ENCODE measurements around the gene CDC45.
"Not testable (repeated sequence)": the region's sequence is repeated elsewhere in the genome, so short reads cannot be mapped to it uniquely, and the experiment has no call there.

CDC45 gene

DNA sequence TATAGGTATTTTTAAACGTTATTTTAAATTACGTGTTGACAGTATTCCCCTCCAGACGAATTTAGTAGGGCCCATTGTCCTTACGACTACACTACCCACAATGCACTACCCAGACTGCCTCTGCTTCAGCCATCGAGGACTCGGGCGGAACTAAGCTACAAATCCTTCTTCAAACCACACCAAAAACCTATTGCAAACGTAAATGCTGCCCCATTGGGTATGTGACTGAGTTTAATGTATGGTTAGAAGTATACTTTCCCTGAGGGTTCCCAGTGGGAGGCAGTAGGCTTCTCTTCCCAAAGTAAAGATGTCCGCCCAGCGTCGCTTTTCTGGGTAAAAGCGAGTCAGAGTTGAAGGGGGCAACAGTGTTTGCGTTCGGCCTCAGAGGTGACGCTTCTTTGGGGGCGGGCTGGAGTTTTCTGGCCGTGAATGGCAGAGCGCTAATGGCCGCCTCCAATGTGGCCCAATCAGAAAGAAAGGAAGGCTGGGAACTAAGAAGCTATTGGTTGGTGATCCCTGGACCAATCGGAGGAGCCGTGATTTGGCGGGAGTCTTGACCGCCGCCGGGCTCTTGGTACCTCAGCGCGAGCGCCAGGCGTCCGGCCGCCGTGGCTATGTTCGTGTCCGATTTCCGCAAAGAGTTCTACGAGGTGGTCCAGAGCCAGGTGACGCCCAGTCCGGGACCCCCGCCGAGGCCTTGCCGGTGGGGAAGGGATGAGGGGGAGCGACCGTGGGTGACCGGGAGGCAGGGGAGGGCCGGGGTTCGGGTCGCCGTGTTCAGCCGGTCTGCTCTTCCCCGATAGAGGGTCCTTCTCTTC lies at the start of gene CDC45:
TSS of gene CDC45 (plus strand) at position 566 of the 818 bp plus-strand sequence. CDS start at position 615, 49 bp downstream.
- DNase-seq (ENCODE audit: low read depth, low spot score): peak; percentile 96

DNA sequence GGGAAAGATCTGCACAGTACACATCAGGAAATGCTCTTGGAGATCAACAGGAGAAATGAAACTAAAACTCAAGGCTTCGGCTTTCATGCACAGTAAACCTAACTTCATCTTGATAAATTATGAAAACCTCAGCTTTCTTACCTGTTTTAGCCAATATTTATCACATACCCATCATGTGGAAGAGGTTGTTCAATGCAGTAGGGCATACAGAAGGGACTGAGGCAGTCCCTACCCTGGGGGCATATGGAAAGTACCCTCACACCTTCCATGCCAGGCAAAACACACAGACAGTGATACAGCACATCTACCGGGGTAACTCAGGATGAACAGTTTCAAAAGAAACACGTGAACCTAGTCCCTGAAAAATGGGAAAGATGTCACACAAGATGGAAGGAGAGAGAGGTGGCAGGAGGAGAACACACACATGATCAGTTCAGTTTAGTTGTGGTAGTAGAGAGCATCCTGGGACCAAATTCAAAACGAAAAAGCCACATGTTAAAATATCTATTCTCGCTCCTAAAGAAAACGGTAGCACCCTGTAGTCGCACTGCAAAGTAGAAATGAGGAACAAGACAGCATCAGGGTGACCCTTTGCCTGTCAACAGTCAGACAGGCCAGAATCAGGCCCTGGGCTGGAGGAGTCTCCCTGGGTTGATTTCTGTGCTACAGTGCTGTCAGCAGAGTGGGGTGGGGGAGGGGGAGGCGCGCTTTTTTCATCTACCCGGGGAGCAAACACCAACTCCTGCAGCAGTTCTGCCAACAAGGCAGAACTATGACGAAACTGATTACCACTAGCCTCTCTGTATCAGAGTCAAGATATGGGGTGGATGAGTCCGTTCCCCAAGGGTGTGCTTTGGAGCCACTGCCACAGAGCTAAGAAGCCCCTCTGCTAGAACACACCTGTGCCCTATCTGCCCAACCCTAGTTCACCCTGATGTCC lies 49.5 kb upstream of the CDC45 start:
- no peak for DNase-seq (ENCODE audit: low read depth, low spot score)

DNA sequence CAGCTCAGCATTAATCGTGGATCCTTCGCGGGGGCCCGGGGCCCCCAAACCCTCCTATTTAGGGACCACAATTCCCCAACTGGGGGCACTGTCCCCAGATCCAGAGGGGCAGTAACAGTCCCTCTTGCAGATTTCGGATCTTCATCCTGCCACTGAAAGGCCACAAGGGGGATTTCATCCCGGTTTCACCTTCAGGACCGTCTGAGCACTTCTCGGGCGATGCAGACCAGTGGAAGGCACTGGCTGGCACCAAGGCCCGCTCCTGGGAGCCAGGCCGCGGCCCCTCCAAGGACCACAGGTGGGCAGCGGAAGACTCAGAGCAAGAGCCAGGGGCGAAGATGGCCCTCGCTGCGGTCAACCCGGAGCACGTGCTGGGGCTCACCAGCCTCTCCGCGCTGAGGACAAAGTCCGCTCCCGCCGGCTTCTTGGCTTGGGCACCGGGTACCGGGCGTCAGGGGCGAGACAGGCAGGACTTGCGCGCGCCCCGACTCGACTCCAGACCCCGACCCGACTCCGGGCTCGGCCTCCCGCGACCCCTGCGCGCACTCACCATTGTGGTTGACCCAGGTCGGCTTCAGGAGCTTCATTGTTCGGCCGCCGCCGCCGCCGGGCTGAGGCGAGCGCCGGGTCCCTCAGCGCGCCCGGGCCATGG lies 48.7 kb upstream of the CDC45 start:
- DNase-seq (ENCODE audit: low read depth, low spot score): no peak

DNA sequence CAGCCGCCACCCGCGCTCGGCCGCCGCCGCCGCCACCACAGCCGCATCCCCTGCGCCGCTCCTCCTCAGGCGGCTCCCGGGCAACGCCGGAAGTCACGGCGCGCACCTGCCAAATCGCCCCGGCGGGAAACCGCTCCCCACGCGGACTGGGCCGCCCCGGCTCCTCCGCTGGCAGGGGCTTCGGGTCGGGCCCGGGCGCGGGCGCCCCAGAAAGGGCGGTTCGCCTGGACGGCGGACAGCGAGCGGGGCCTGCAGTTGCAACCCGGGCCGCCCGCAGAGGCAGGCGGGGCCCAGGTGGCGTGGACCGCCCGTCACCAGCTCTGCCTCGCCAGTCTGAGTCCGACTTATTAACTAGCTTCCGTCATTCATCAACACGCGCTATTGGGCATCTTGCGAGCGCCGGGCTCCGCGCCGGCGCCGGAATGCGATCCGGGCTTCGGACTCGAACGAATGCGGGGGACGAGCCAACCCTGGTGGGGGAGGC lies 48.0 kb upstream of the CDC45 start, which contains the start of gene HIRA:
TSS of gene HIRA (minus strand) at position 85 of the 484 bp plus-strand sequence. CDS start 257 bp downstream, outside the sequence.
- no peak for DNase-seq (ENCODE audit: low read depth, low spot score)

GRCh38 chr22:19432133-19432851 lies 47.4 kb upstream of the CDC45 start, which contains the start of gene MRPL40:
TSS of gene MRPL40 (plus strand) at chr22:19432545. CDS start at chr22:19432555, 10 bp downstream.
- DNase-seq (ENCODE audit: low read depth, low spot score): peak; percentile 69

DNA sequence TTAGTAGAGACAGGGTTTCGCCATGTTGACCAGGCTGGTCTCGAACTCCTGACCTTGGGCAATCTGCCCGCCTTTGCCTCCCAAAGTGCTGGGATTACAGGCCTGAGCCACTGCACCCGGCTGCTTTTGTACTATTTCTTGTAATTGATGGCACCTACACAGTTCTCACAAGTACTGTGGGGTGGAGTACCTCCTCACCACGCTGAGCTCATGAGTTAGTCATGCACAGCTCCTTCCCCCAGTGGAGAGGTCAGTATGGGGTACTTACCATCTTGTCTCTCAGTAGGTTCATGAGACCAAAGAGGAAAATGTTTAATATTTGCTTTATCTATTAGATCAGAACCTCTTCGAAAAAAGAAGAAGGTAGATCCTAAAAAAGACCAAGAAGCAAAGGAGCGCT lies 45.3 kb upstream of the CDC45 start:
- no peak for DNase-seq (ENCODE audit: low read depth, low spot score)

- DNase-seq (ENCODE audit: low read depth, low spot score): no peak
Measured at GRCh38 chr22:19434829-19435580, 44.7 kb upstream of the CDC45 start.

DNA sequence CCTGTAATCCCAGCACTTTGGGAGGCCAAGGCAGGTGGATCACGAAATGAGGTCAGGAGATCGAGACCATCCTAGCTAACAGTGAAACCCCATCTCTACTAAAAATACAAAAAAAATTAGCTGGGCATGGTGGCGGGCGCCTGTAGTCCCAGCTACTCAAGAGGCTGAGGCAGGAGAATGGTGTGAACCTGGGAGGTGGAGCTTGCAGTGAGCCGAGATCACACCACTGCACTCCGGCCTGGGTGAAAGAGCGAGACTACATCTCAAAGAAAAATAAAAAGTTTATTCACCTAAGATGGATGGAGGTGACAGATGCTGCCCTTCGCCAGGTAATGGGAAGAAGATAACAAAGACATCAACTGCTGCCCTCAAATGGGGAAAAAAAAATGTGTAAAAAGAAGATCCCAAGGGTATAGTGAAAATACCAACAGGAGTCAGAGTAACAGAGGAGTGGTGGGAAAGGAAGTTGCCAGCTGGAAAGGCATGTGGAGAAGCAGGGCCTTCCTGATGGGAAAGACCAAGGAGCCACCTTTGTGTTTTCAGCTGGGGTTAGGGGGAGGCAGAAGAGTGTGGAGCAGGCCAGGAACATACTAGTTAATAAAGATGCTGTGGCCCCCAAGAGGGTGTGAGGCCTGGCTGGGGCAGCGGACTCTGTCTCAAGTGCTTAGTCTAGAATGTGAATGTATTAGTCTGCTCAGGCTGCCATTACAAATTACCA lies 43.1 kb upstream of the CDC45 start:
- DNase-seq (ENCODE audit: low read depth, low spot score): not testable (repeated sequence)

GRCh38 chr22:19438298-19438697 lies 41.4 kb upstream of the CDC45 start:
- no peak for DNase-seq (ENCODE audit: low read depth, low spot score)

DNA sequence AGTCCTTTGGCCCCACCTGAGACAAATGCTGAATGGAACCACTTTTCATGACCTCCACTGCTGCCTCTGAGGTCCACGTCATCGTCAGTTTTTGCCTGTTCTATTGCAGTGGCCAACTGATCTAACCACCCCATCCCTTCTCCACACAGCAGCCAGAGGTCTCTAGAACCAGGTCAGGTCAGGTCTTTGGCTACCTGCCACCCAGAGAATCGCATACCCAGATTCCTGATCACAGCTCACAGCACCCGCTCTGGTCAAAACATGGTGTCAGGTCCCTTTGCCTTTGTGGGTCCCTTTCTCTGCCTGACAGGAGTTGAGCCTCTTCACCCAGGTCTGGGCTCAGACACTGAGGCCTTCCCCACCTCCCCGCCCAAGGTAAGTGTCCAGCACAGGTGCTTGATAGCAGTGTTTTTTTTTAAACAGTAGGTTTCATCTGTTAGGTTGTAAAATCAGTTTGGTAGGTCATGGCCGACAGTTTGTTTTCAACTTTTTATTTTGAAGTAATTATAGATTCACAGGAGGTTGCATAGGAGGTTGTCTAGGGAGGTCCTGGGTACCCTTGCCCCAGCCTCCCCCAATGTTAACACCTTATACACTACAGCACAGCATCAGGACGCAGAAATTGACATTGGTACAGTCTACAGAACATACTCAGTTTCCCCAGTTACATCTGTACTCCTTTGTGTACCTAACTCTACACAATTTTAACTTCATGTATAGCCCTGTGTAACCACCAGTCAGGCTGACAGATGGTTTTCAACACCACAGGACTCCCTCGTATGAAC lies 39.1 kb upstream of the CDC45 start:
- DNase-seq (ENCODE audit: low read depth, low spot score): no peak

GRCh38 chr22:19442166-19442565 lies 37.6 kb upstream of the CDC45 start:
- no peak for DNase-seq (ENCODE audit: low read depth, low spot score)

- no peak for DNase-seq (ENCODE audit: low read depth, low spot score)
Measured at GRCh38 chr22:19443544-19444211, 36.0 kb upstream of the CDC45 start.

DNA sequence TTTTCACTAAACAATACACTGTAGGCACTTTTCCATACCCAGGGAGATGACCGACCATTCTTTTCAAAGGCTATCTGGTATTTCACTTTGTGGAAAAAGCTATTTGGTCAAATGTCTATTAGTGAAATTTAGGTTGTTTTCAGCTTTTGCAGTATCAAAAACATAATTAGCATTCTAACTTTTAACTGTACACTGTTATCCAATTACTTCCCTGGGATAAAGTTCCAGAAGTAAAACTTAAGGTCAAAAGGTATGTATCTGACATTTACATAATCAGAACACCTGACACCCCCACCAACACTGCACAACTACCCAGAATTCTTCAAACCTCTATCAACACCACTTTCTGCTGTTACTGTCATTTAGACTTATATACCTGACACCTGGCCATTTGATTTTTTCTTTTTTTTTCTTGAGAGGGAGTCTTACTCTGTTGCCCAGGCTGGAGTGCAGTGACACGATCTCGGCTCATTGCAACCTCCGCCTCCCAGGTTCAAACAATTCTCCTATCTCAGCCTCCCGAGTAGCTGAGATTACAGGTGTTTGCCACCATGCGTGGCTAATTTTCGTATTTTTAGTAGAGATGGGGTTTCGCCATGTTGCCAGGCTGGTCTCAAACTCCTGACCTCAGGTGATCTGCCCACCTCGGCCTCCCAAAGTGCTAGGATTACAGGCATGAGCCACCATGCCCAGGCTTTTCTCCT lies 34.3 kb upstream of the CDC45 start:
- DNase-seq (ENCODE audit: low read depth, low spot score): not testable (repeated sequence)

- no peak for DNase-seq (ENCODE audit: low read depth, low spot score)
Measured at GRCh38 chr22:19446603-19447329, 33.0 kb upstream of the CDC45 start.

DNA sequence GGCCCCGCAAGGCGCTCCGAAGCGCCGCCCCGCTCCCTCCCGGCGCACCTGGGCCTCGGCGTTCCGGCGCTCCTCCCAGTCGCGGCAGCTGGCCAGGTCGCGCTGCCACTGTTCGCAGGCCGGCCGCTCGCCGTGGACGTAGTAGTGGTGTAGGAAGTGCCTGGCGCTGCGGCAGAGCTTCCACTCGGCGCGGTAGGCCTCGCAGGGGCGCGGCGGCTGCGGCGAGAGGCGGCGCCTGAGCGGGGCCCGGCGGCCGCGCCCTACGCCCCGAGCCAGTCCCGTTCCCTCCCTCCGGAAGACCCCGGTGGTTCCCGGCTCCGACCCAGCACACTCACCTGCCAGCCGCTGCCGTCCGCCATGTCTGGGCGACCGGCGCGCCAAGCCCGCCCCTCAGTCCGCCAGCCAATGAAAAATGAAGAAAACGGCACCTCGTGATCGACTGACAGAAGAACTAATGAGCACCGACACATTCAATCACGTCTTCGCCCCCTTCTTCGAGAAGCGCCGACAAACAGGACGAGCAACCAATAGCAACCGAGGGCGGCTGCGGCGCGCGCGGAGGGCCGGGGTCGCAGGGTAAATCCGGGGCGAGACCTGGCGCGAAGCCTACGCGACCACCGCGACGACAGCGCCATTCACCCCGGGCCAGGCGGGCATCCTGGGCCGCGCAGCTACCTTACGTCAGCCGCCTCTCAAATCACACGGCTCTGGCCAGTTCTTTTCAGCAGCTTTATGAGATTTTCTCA lies 32.2 kb upstream of the CDC45 start, which contains the start of gene C22orf39:
TSS of gene C22orf39 (minus strand) at position 382 of the 746 bp plus-strand sequence. CDS start at position 359, 23 bp downstream.
- peak; percentile 71 for DNase-seq (ENCODE audit: low read depth, low spot score)

DNA sequence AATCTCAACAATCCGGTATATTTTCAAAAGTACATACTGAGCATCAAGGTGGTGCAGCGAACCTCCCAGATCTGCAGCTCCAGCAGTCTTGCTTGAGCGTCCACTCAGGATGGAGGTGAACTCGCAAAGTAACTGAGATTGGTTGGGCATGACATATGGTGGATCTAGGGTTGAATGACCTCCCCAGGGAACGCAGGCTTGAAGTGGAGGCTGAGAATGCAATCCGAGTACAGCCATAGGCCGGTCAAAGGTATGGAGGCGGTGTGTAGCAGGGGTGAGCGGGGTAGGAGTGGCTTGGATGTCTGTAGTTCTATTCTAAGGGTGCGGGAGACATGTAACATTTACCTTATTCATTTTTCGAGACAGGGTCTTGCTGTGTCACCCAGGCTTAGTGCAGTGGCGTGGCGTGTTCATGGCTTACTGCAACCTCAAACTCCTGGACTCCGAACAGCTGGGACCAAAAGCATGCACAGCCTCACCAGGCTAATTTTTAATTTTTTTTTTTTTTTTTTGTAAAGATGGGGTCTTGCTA lies 31.6 kb upstream of the CDC45 start:
- peak; percentile 43 for DNase-seq (ENCODE audit: low read depth, low spot score)
